PC-9 (cell line): ENCODE results near the gene TMEM184C.

Experiments used
- CTCF ChIP-seq: fragments of 200-600 bp; sonication (generic); conservative IDR thresholded peaks from 2 replicates; pipeline ENCODE4 v1.6.1; 2017; ENCODE audit warnings: mixed run types, antibody characterized with exemption, mild to moderate bottlenecking, moderate library complexity
- EZH2 ChIP-seq: fragments of 200-600 bp; sonication (generic); IDR thresholded peaks from 2 replicates; pipeline ENCODE4 v1.8.0; 2017; ENCODE audit warnings: antibody characterized with exemption, low read depth

DNA sequence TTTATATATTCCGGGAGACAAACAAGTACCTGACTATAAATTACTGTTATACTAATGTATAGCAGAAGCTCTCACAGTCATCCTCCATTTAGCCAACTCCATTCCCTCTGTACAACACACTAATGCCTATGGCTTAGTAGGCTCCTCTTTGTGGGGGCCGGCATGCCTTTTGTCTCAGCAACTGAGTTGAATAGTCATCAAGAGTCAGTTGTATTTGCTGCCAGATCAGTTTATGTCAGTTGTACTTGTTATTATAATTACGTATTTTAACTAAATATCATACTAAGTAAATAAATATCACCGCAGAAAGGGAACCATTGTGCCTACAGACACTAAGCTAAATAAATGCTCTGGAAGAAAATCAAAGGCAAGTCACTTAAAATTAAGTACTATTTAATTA, 56.9 kb downstream of the TMEM184C start:
- no peak for TF ChIP-seq CTCF
- no peak for TF ChIP-seq EZH2
